NCI-H460 (cell line): Measurements from ENCODE around the gene GMDS. TPM values are rescaled to one million over a fixed set of nuclear protein-coding genes. Genes with fewer than 3 reads are reported as not detected.

Experiments used
- DNase-seq: peaks from one replicate; pipeline ENCODE4 v3.0.0-alpha.2; 2016; ENCODE audit warnings: low read depth; ENCODE audit errors: extremely low read depth
- total RNA-seq: library from RNA; depleted of rRNA; stranded (reverse); fragments of >200 nt; shearing (Covaris generic); gene quantifications from 2 replicates; pipeline ENCODE4 v1.2.3, GENCODE V29; 2014

GMDS gene
- total RNA-seq, 1 experiment from 2014 or later = 20.3 TPM

DNA sequence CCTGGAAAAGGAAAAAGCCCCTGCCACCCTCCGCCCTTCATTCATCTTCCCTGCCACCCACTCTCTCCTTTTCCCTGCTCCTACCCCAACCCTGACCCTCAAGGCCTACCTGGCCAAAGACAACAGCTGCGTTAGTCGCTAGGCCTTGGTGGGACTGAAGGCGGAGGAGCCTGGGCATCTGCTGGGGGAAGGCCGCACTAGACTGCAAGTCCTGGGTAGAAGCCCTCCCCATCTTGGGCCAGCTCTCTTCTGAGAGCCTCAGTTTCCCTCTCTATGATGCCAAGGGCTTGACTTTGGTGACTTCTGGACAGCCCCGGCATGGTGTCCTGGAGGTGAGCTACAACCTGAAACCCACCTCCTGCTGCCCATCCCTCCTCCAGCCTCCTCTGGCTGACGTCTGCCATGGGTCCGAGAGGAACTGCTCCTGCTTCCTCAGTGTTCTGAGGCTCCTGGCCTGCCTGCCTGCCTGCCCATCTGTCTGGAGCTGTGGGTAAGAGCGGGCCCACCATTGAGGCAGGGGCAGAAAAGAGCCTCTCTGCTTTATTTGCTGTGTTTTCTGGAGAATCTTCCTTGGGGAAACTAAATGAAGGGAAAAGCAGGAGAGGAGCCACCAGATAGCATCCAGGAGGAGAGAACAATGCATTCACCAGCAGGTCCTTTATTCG, 643.2 kb downstream of the GMDS start:
- DNase-seq = no peak

DNA sequence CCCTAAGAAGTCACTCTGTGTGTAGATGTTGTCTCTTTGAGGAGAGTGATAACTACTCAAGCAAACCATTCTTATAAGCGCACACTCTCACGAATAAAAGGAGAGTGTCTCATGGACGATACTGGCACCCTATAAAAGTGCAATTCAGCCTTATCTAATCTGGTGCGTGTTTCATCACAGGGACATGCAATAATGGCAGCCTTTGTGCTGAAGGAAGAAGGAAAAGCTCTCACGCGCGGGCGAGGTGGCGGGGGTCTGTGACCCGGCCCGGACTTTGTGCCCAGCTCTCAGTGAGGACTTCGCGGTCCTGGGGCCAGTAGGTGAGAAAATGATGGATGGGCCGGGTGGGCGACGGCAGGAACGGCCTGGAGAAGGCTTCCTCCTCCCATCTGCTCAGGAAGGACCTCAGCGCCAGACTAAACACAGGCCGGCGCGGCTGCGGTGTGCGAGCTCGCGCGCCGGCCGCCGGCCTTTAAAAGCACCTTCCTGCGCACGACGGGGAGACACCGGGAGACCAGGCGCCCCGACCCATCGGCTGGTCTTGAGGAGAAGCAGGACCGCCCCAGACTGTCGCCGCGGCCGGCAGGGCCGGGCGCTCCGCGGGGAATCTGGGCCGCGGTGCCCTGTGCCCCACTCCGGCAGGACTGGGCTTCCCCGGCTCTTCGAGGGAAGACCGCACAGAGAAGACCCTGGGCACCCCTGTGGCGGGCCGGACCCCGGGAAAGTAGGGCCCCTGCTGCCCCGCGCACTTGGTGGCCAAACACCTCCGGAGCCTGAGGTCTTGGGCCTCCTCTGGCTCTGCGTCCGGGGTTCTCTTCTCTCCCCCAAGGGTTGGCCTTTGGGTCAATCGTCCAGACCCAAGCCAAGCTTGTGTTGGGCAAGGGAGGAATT, 644.0 kb downstream of the GMDS start:
- no peak for DNase-seq

DNA sequence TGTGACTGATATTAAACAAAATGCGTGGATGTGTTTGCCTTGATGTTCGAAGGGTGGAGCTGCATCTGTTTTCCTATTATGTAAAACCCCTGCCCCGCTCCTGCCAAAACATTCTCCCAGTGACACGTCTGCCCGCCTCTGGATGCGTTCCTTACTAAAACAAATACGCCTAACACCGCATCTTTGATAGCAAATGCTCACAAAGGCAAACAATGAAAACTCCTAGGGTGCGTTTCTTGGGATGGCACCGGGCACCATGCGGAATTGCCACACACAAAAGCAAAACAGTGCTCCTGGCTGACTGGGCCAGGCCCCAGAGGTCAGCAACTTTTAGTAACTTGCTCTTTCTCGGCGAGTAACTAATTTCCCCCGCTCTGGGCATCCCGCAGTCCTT, 644.6 kb downstream of the GMDS start:
- DNase-seq = no peak

DNA sequence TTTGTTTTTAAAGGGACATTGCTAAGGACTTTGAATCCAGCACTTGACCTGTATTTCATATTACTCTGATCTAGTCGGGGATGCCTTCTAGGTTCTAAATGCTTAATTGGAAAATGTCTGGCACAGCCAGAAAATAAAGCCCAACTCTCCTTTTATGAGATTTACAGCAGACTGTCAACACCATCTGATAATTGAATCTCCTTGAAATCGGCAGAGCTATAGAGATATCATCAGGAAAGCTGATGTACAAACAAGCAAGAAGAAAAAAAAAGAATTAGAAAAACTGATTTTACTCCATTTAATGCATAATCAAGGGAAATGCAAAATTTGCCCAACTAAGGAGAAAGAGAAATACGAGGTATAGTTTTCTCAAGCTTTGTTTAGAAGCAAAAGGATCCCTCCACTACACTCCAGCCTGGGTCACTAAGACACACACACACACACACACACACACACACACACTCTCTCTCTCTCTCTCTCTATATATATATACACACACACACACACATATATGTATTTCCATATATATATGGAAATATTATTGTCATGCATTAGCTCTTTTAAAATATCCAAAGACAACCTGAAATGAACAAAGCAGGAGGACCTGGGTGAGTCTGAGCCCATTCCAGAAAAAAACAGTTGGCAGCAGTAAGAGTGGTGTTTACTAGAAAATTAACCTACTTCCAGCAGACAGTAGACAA, 645.2 kb downstream of the GMDS start:
- DNase-seq = no peak

DNA sequence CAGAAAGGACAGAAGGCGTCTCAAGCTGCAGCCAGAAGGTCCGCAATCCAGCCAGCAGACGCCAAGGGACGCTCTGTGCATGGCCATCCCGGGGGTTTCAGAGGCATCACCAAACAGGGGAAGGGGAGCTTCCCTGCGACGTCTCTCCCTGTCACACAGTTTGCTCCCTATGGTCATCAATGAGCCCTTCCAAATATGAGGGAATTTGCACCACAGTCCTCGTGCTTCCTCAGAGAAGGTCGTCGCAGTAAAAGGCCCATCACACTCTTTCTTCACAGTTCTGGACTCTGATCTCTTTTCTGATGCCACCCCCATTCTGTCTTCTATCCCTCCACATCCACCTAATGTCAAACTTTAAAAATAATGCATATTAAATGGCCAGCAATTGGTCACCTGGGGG, 645.9 kb downstream of the GMDS start:
- DNase-seq = no peak

DNA sequence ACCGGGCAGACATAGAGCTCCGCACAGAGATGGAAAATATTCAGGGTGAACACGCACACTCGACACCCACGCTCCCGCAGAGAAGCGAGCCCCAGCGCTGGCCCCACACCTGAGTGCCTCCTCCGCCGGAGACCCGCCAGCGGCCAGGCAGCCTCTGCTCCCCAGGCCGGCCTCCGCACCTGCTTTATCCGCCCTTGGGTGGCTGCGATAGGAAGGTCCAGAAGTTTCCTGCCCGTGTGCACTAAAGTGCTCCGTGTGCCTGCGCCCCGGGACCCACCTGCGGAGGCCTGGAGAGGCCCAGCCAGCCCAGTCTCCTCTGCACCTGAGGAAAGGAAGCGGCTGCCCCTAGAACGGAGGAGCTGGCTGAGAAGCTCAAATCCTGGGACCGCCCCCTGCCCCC, 646.5 kb downstream of the GMDS start:
- DNase-seq = no peak

DNA sequence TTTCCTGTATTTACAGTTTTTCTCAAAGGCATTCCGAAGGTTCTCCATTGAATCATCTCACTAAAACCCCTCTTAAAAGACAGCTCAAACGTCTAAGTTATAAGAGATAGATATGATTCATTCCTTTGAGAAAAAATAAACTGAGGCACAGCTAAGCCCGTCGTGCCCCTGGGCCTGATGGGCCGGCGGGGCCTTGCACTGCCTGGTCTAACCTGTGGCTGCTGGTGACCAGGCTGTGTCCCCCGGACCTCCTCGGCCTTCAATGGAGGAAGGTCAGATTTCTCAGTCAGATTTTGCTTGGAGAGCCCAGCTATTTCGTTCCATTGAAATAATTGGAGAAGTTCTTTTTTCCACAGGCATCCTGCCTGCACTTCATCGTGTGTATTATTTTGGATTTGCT, 647.0 kb downstream of the GMDS start:
- DNase-seq = no peak

DNA sequence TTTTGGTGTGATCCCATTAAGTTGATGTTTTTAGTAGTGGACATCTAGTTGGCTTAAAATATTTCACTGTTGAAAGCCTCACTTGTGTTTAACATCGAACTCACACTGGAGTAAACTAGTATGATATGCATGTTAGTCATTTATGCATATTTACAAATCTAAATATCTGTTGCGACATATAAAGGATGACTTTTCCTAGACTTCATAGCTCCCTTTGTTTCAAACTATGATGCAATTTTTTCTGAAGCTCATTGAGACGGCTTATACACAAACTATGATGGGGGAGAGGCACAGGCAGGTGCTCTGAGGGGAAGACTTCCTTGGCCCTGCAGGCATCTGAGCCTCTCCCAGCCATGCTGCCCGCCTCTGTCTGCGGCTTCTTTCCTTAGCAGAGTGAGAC, 647.5 kb downstream of the GMDS start:
- no peak for DNase-seq

DNA sequence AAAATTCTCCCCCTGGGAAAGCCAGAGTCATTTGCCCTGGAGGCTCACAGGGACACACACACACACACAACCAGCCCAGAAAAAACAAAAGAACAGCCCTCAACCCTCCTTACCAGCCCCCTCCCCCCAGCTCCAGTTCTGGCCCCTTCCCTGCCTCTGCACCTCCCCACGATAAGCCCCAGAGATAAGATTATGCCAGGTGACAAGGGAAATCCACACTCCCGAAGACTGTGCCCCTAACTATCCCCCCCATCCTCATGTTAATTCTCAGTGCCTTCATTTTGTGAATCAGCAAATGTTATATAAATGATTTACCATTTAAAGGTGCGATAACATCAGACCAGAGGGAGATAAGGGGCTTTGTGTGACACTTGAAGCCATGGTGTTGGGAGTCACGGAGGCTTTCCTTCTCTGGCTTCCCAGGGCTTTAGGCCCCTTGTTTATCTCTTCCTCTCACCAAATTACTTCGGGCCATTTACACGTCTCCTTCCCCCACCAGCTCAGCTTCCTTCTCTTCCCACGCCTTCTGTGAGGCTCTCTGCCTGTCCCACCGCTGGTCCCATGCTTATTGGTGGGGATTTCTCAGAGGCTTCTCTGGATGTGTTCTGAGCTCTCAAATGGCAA, 648.2 kb downstream of the GMDS start:
- no peak for DNase-seq

DNA sequence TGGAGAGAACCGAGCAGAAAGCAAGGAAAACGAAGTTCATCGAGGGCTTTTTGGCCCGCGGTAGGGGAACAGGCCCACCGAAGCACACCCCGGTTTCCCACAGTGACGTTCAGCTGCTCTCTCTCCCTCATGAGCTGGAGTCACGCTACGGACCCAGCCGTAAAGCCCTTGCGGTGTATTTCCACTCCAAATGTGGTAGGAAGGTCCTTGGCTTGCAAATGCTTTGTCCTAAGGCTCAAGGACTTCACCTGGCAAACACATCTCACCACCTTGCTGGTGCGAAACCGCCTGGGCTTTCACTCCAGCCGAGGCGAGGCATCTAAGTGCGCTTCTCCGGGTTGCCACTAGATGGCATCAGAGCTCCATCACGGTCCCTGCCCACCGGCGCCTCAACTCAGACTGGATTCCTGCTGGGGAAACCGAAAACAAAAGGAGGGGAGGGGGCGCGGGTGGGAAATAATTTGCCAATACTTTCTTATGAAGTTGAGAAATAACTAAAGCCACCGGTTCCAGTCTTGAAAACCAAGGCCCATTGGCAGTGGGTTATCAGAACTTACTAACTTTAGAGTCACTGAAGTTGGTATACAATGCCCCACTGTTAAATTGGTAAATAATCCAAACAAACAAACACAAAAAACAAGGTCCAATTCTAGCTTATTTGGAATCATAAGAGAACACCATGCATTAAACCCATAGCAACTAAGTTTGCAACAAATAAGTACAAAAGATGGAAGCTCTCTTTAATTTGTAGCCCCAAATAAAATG, 649.1 kb downstream of the GMDS start:
- no peak for DNase-seq

DNA sequence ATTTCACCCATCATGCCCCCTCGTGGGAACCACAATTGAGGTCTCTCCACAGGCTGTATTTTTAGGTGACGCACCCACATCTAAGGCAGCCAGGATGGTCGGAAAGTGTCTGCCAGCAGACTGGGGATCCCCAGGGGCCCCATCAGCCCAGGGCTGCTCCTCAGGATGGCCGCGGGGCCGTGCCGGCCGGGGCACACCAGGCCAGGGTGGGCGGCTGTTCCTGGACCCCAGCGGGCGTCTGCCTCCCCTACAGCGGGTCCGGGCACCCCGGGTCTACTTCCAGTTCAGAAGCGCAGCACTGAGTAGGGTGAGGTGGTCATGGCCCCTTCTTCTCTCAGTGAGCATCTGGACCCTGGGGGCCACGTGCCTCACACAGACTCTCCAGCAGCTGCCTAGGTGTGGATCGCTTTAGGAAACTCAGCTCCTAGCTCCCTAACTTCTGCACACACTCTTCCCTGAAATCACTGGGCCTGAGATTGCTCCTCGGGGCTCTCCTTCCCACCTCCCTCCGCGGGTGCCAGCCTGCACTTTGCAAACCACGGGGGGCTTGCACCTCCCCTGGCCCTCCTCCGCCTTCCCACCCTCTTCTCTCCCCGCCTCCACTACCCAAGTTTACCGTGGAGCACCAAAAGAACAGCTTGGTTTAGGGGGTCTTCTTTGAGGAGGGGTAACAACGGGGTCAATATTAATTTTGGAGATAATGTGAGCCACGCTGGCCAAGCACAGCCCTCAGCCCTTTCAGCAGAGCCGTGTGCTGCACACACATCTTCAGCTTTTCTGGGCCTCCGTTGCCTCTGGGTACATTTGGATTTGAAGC, 649.9 kb downstream of the GMDS start:
- no peak for DNase-seq

DNA sequence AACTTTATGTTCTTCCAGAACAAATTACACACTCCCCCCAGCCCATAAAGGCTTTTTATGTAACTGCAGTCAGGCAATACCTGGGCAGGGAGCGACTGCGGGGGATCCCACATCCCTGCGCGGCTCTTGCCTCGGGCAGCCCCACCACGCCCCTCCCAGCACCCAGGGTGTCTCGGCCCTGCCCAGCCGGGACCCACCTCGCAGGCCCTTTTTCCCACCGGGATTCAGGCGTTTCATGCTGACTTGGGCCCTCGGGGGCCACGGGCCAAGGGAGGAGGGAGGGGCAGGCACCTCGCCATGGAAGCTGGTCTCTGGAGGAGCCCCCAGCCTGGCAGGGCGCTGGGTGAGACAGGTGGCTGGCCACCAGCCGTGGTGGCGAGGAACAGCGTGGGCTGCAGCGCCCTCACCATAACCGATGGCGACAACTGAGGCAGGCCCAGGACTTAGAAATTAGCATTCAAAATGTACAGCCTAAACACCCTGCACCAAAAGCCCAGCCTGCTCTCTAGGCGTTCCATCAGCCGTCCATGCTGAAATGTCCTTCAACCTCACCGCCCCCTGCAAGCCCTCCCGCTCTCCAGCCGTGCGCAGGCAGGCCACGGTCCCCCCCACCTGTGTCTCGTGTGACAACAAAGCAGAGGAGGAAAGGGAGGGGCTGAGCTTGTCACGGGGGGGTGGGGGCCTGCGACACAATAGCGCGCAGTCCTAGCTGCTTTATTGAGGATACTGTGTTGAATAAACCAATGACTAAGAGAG, 650.8 kb downstream of the GMDS start:
- DNase-seq = no peak

DNA sequence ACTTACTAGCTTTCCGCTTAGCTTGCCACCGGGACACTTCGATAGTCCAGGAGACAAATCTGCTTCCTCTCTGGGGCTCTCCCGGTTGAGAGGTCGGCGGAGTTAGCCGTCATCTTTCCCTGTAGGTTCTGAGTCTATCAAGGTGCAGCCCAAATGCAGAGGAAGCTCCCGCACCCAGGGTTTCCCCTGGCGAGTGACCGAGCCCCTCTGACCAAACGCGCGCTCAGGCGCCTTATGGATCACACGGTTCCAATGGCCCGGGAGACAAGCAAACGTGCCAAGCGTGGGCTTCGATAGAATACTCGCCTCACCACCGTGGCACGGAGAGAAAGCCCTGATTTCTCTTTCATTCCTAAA, 651.5 kb downstream of the GMDS start:
- no peak for DNase-seq

DNA sequence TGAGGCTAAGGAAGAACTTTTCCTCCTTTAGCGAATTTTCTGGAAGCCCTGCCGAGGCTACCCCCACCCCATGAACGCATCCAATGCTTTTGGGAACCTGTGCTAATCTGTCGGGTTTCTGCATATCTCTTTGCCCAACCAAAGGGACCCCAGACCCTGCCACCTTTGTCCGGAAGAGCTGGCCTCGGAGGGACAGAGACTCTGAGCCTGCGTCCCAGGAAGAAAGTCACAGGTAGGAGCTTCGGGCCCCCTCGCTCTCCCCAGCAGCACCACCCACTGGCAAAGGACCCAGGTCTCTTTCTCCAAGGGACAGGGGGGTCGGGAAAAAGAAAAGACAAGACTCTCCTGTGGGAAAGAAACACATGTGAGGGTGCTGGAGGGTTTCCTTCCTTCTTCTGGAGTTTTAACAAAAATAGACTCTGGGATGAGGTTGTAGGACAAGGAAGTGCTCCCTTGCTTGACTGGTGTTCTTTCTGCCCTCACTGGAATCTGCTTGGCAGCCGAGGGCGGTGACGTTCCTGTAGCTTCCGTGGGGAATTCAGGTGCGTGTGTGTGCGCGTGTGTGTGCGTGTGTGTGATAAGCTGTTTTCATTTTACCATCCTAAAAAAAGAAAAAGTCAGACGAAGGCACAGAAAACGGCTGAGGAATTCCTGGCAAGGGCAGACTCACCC, 652.0 kb downstream of the GMDS start:
- no peak for DNase-seq

DNA sequence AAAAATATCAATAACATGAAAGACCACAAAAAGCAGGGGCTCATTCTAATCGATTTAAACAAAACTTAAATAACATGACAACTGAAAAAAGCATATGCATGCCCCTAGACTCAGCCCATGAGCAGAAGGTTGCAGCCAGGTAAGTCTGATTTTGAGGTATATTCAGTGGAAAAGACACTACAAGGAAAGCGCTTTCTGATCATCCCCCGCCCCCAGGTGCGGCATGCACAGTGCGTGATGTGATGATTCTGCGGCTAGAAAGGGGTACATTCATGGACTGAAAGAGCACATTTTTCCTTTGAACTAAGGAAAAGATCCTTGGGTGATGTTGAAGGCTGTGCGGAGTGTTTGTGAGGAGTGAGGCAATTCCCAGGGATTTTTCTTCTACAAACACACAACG, 652.6 kb downstream of the GMDS start:
- no peak for DNase-seq

DNA sequence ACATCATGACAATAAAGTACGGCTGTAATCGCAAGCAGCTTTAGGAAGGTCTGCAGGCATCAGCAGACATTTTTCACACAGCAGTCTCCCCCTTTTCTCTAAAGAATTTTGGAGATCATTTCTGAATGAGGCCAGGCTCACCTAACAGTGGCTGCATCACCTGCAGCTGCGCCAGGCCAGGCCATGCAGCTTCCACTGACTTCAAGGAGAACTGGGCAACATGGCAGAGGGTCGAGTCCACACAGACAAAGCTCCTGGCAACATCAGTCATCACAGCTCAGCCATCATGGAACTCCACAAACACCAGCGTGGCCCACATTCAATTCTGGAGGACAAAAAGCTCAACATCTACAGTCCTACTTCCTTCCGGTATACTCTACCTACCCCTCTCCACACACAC, 653.5 kb downstream of the GMDS start:
- no peak for DNase-seq

DNA sequence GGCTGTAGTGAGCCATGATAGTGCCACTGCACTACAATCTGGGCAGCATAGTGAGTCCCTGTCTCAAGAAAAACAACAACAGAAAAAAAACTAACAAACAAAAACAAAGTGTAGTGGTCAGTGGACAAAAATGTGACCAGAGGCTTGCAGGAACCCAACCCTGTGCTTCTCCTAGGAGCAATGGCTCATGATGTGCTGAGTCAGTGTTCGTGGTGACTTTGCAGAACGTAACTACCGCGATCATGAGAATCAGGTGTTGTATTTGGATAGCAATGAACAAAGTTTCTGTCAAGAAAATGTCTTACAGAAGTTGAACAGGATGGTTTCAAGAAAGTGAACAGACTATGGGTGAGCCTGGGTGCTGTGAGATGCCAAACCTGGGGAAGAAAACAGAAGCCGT, 654.2 kb downstream of the GMDS start:
- no peak for DNase-seq

DNA sequence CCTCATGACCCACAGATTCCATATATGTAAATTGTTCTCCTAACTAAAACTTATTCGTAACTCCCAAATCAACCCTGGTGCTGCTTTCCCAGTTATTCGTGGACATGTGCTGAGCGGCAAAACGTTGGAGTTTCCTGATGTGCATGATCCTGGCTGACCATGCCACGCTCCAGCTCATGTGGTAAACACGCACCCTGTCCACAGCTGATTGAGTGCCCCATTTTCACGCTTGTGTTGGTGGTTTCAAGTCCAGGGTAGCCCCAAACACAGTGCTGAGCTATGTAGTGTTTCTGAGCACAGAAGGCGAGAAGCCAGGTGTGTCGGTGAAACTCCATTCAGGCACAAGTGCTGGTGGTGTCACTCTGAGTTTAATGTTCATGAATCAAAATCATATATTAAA, 654.8 kb downstream of the GMDS start:
- DNase-seq = no peak
